Measurements from ENCODE around the gene DUSP16.

- TF ChIP-seq CTCF (conservative IDR thresholded peaks at IDR 0.05; ENCODE audit: low read depth in 2 of 2) (no peak), ZNF331 (CRISPR knock-in tag; IDR thresholded peaks at IDR 0.05; ENCODE audit: low read depth) (no peak), POLR2AphosphoS5 (IDR thresholded peaks at IDR 0.05; ENCODE audit: low read depth) (no peak), CREB1 (CRISPR knock-in tag; IDR thresholded peaks at IDR 0.05; ENCODE audit: low read depth) (no peak), EZH2phosphoT487 (IDR thresholded peaks at IDR 0.05; ENCODE audit: unreplicated experiment) (no peak), NANOG (IDR thresholded peaks at IDR 0.05; ENCODE audit: borderline replicate concordance) (no peak)
These were observed 40.8 kb downstream of the DUSP16 start for GRCh38 chr12:12521888-12522287.

Data from GM23338 (cell line).